ENCODE results near the gene IFI44. TPM values are rescaled to one million over a fixed set of nuclear protein-coding genes. Genes with fewer than 3 reads are reported as not detected.

The IFI44 gene
- total RNA-seq, 1 donor from 2014 or later = 5.9 TPM

GRCh38 chr1:78702426-78702825 is 52.8 kb downstream of the IFI44 start:
- Histone ChIP-seq H3K27me3 (no peaks in the 10 kb centered on the region), H3K36me3 (no peaks in the 10 kb centered on the region), H3K27ac (no peak overlapping the region), H3K4me1 (no peaks in the 10 kb centered on the region), H3K9me3 (no peaks in the 10 kb centered on the region), H3K4me3 (no peak overlapping the region)
- DNase-seq (ENCODE audit: low spot score in 2 of 2) = no peak
- no peak for TF ChIP-seq CTCF (IDR thresholded peaks at IDR 0.05)
- intact Hi-C loops (cut with DNase I) = no loop called here

- intact Hi-C loops (cut with DNase I) = no loop called here
- no peaks in the 10 kb centered on the region for H3K4me1 ChIP-seq
- H3K9me3 ChIP-seq = no peaks in the 10 kb centered on the region
- TF ChIP-seq CTCF (IDR thresholded peaks at IDR 0.05) = no peak
- H3K27ac ChIP-seq = no peak overlapping the region
- DNase-seq (ENCODE audit: low spot score in 2 of 2) = no peak
- no peaks in the 10 kb centered on the region for H3K27me3 ChIP-seq
- no peak overlapping the region for H3K4me3 ChIP-seq
- H3K36me3 ChIP-seq = no peaks in the 10 kb centered on the region
These were observed 54.2 kb downstream of the IFI44 start for GRCh38 chr1:78703806-78704205.

GRCh38 chr1:78712467-78713051 is 62.9 kb downstream of the IFI44 start:
- TF ChIP-seq CTCF (IDR thresholded peaks at IDR 0.05) = no peak
- Histone ChIP-seq H3K27ac (no peak overlapping the region), H3K36me3 (no peaks in the 10 kb centered on the region)

GRCh38 chr1:78713297-78713696 is 63.7 kb downstream of the IFI44 start:
- H3K4me3 ChIP-seq = no peak overlapping the region
- intact Hi-C loops (cut with DNase I) = no loop called here
- no peak for DNase-seq (ENCODE audit: low spot score in 2 of 2)
- H3K36me3 ChIP-seq = no peaks in the 10 kb centered on the region
- no peaks in the 10 kb centered on the region for H3K4me1 ChIP-seq
- H3K27me3 ChIP-seq = no peaks in the 10 kb centered on the region
- no peaks in the 10 kb centered on the region for H3K9me3 ChIP-seq
- no peak overlapping the region for H3K27ac ChIP-seq
- no peak for TF ChIP-seq CTCF (IDR thresholded peaks at IDR 0.05)

More at GRCh38 chr1:78712467-78713051, 62.9 kb downstream of the IFI44 start:
- no peak overlapping the region for H3K4me3 ChIP-seq
- no peaks in the 10 kb centered on the region for H3K4me1 ChIP-seq
- no peaks in the 10 kb centered on the region for H3K27me3 ChIP-seq
- no peaks in the 10 kb centered on the region for H3K9me3 ChIP-seq
- intact Hi-C loops (cut with DNase I) = no loop called here
- no peak for DNase-seq (ENCODE audit: low spot score in 2 of 2)

Other genes with a start within 250 kb of the IFI44 start
- gene PTGFR, start 158.9 kb upstream of the IFI44 start, total RNA-seq = 0.85 TPM
- 19.5 TPM for gene IFI44L, start 29.4 kb upstream of the IFI44 start, total RNA-seq